LHCN-M2 (cell line): ENCODE data around the gene DAZAP1. TPM values are rescaled to one million over a fixed set of nuclear protein-coding genes. Genes with fewer than 3 reads are reported as not detected.
A peak's percentile ranks its signal among the peaks of the same experiment; 100 is the strongest.

Experiments
- DNase-seq: peaks from one replicate; pipeline ENCODE4 v3.0.0-alpha.2; 2012; ENCODE audit warnings: low read depth
- total RNA-seq: library from RNA; depleted of rRNA; stranded (reverse); fragments of >200 nt; gene quantifications from 2 replicates; pipeline ENCODE4 v1.2.3, GENCODE V29; 2014

DAZAP1 gene
- total RNA-seq, 1 experiment from 2014 or later, result 82.1 TPM

- DNase-seq, result peak; percentile 66
These were observed 48.1 kb downstream of the DAZAP1 start for GRCh38 chr19:1455336-1456120.

DNA sequence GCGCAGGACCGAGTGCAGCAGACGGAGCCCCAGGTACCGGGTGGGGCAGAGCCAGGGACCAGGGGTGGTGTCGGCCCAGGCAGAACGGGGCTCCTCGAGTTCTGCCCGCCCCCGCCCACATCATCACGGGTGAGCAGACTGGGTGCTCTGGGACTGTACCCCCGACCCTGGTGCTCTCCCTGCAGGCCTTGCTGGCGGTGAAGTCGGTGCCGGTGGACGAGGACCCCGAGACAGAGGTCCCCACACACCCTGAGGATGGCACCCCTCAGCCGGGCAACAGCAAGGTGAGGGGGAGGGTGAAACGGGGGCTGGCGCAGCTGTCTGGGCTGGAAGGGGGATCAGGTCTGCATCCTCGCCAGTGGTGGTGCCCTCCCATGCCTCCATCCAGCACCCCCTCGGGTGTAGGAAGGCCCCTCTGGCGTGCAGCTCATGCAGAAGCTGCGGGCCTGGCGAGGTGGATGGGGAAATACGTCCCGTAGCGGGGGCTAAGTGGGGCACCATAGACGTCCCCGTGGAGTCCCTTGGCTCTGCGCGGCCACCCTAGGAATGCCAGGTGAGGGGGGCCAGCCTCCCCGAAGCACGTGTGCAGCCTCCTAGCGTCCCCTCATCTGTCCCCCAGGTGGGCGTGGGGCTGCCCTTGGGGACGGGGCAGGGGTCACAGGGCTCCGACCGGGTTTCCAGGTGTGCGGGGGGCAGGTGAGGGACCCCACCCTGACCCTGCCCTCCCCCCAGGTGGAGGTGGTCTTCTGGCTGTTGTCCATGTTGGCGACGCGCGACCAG is 48.9 kb downstream of the DAZAP1 start:
- no peak for DNase-seq

- no peak for DNase-seq
These were observed 49.8 kb downstream of the DAZAP1 start for GRCh38 chr19:1457031-1457739.

DNA sequence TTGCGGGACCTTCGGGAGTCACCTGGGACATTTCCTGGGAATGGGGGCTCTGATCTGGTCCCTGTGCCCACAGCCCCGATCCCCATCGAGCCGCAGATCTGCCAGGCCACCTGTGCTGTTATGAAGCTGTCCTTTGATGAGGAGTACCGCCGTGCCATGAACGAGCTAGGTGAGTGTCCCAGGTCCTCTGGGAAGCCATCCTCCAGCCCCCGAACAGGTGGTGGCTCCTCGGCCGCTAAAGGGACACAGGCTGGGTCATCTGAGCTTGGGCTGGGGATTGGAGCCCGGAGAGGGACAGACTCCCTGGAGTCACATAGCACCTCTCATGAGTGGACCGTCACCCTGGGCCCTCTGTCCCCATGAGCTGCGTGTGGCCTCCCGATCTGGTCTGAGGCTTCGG is 50.5 kb downstream of the DAZAP1 start:
- DNase-seq, result no peak

DNA sequence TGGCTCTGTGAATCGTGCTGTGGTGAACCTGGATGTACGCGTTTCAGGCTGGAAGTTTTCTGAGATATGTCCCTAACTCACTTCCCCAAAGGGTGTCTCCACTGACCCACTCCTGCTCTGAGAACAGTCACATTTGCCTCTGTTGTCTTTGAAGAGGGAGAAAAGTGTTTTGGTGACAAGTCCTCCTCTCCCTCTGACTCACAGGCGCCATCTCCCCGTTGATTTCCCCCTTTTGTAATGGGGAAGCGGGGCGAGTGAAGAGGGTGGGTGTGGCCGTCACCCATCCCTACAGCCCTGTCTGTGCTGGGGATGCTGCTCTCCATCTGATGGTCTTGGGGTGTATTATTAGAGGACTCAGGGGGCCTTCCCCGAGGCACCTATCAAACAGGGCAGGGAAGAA is 52.1 kb downstream of the DAZAP1 start:
- no peak for DNase-seq

- no peak for DNase-seq
These were observed 52.9 kb downstream of the DAZAP1 start for GRCh38 chr19:1460033-1460995.

DNA sequence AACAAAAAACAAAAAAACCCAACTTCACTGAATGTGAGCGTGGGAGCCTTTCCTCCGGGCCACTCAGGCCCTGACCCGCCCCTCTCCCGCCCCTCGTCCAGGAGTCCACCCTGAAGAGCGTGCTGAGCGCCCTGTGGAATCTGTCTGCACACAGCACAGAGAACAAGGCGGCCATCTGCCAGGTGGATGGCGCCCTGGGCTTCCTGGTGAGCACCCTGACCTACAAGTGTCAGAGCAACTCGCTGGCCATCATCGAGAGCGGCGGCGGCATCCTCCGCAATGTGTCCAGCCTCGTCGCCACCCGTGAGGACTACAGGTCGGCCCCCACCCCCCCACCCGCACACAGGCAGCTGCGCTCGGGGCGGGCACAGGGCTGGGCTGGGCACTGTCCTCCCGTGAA is 54.5 kb downstream of the DAZAP1 start:
- DNase-seq, result no peak

DNA sequence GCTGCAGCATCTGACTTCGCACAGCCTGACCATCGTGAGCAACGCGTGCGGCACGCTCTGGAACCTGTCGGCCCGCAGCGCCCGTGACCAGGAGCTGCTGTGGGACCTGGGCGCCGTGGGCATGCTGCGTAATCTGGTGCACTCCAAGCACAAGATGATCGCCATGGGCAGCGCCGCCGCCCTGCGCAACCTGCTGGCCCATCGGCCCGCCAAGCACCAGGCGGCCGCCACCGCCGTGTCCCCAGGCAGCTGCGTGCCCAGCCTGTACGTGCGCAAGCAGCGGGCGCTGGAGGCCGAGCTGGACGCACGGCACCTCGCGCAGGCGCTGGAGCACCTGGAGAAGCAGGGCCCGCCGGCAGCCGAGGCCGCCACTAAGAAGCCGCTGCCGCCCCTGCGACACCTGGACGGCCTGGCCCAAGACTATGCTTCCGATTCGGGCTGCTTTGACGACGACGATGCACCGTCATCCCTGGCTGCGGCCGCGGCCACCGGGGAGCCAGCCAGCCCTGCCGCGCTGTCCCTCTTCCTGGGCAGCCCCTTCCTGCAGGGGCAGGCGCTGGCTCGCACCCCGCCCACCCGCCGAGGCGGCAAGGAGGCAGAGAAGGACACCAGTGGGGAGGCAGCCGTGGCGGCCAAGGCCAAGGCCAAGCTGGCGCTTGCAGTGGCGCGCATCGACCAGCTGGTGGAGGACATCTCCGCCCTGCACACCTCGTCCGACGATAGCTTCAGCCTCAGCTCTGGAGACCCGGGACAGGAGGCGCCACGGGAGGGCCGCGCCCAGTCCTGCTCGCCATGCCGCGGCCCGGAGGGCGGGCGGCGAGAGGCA is 58.0 kb downstream of the DAZAP1 start:
- DNase-seq, result no peak

GRCh38 chr19:1466018-1466460 is 58.7 kb downstream of the DAZAP1 start:
- DNase-seq, result no peak

DNA sequence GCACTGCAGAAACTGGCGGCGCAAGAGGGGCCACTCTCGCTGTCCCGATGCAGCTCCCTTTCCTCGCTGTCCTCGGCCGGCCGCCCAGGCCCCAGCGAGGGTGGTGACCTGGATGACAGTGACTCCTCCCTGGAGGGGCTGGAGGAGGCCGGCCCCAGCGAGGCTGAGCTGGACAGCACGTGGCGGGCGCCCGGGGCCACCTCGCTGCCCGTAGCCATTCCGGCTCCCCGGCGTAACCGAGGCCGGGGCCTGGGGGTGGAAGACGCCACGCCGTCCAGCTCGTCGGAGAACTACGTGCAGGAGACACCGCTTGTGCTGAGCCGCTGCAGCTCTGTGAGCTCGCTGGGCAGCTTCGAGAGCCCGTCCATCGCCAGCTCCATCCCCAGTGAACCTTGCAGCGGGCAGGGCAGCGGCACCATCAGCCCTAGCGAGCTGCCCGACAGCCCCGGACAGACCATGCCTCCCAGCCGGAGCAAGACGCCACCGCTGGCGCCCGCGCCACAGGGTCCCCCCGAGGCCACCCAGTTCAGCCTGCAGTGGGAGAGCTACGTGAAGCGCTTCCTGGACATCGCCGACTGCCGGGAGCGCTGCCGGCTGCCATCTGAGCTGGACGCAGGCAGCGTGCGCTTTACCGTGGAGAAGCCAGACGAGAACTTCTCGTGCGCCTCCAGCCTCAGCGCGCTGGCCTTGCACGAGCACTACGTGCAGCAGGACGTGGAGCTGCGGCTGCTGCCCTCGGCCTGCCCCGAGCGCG is 59.3 kb downstream of the DAZAP1 start:
- DNase-seq, result no peak

- no peak for DNase-seq
These were observed 59.8 kb downstream of the DAZAP1 start for GRCh38 chr19:1467215-1467489.

DNA sequence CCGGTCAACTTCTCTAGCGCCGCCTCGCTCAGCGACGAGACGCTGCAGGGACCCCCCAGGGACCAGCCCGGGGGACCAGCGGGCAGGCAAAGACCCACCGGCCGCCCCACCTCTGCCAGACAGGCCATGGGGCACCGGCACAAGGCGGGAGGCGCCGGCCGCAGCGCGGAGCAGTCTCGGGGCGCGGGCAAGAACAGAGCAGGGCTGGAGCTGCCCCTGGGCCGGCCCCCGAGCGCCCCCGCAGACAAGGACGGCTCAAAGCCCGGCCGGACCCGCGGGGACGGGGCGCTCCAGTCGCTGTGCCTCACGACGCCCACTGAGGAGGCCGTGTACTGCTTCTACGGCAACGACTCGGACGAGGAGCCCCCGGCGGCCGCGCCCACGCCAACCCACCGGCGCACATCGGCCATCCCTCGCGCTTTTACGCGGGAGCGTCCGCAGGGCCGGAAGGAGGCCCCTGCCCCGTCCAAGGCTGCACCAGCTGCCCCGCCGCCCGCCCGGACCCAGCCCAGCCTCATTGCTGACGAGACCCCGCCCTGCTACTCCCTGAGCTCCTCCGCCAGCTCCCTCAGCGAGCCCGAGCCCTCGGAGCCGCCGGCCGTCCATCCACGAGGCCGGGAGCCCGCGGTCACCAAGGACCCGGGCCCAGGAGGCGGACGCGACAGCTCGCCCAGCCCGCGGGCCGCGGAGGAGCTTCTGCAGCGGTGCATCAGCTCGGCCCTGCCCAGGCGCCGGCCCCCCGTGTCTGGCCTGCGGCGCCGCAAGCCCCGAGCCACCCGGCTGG is 60.3 kb downstream of the DAZAP1 start:
- DNase-seq, result no peak

- DNase-seq, result no peak
These were observed 61.0 kb downstream of the DAZAP1 start for GRCh38 chr19:1468274-1468820.

- DNase-seq, result peak; percentile 38
These were observed 61.5 kb downstream of the DAZAP1 start for GRCh38 chr19:1468821-1469254.

GRCh38 chr19:1469255-1470054 is 62.1 kb downstream of the DAZAP1 start:
- DNase-seq, result no peak

GRCh38 chr19:1470055-1470304 is 62.6 kb downstream of the DAZAP1 start:
- no peak for DNase-seq

GRCh38 chr19:1470305-1471009 is 63.1 kb downstream of the DAZAP1 start:
- no peak for DNase-seq
